WERI-Rb-1 (cell line): ENCODE data around the gene SMYD3.
"Not testable (repeated sequence)": the region's sequence is repeated elsewhere in the genome, so short reads cannot be mapped to it uniquely, and the experiment has no call there.

ENCODE experiments used
- DNase-seq: peaks from one replicate; pipeline ENCODE4 v3.0.0-alpha.2; 2020
- H3K27ac ChIP-seq: fragments of 250-450 bp; sonication (Bioruptor Pico); 2 replicates; pipeline ENCODE4 v1.5.1; 2020; ENCODE audit warnings: mild to moderate bottlenecking, moderate library complexity
- H3K27me3 ChIP-seq: fragments of 250-450 bp; sonication (Bioruptor Pico); 2 replicates; pipeline ENCODE4 v1.5.1; 2021; ENCODE audit warnings: mild to moderate bottlenecking, low read depth, moderate library complexity; ENCODE audit not compliant: insufficient read depth, severe bottlenecking
- H3K36me3 ChIP-seq: fragments of 250-450 bp; sonication (Bioruptor Pico); 2 replicates; pipeline ENCODE4 v1.5.1; 2020; ENCODE audit warnings: mild to moderate bottlenecking, moderate library complexity
- H3K4me3 ChIP-seq: 2 replicates; pipeline ENCODE4 v1.5.1; 2011; ENCODE audit warnings: low read depth, mild to moderate bottlenecking, control low read depth, low read length
- H3K9me3 ChIP-seq: fragments of 250-450 bp; sonication (Bioruptor Pico); 2 replicates; pipeline ENCODE4 v1.5.1; 2021; ENCODE audit warnings: mild to moderate bottlenecking, moderate library complexity; ENCODE audit not compliant: severe bottlenecking
- TF ChIP-seq, protein P1 (sequence below): IDR thresholded peaks from 2 replicates; pipeline ENCODE4 v1.5.1; 2011; ENCODE audit warnings: low read depth, mild to moderate bottlenecking, control low read depth, inconsistent platforms, low read length

SMYD3 gene

DNA sequence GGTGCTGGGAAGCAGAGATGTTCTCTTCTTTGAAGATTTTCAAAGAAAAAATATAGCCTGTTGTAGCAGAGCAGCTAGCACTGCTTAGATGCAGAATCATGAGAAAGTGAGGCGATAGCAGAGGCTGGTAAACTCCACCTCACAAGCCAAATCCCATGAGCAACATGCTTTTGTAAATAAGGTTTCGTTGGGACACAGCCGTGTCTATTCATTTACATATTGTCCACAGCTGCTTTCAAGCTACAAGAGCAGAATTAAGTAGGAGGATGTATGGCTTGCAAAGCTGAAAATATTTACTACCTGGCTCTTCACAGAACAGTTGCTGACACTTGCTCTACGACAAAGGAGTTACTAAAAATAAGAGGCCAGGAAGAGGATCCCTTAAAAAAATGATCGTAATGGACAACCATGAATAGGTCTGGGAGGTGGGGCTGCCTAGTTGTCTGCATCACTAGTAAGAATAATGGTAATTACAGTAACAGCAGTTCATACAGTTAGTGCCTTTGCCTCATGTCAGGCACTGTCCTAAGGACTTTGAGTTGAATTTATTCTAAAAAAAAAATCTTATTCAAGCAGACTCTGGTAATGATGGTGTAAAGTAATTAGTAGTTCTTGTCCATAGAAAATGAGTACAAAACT lies 730.3 kb downstream of the SMYD3 start:
- TF ChIP-seq, protein P1, sequence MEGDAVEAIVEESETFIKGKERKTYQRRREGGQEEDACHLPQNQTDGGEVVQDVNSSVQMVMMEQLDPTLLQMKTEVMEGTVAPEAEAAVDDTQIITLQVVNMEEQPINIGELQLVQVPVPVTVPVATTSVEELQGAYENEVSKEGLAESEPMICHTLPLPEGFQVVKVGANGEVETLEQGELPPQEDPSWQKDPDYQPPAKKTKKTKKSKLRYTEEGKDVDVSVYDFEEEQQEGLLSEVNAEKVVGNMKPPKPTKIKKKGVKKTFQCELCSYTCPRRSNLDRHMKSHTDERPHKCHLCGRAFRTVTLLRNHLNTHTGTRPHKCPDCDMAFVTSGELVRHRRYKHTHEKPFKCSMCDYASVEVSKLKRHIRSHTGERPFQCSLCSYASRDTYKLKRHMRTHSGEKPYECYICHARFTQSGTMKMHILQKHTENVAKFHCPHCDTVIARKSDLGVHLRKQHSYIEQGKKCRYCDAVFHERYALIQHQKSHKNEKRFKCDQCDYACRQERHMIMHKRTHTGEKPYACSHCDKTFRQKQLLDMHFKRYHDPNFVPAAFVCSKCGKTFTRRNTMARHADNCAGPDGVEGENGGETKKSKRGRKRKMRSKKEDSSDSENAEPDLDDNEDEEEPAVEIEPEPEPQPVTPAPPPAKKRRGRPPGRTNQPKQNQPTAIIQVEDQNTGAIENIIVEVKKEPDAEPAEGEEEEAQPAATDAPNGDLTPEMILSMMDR, result no peak
- H3K27me3 ChIP-seq, result no peaks in the 10 kb centered on the region
- H3K4me3 ChIP-seq, result no peak overlapping the region
- no peaks in the 10 kb centered on the region for H3K36me3 ChIP-seq
- no peak for DNase-seq
- H3K27ac ChIP-seq, result no peak overlapping the region
- H3K9me3 ChIP-seq, result no peaks in the 10 kb centered on the region

DNA sequence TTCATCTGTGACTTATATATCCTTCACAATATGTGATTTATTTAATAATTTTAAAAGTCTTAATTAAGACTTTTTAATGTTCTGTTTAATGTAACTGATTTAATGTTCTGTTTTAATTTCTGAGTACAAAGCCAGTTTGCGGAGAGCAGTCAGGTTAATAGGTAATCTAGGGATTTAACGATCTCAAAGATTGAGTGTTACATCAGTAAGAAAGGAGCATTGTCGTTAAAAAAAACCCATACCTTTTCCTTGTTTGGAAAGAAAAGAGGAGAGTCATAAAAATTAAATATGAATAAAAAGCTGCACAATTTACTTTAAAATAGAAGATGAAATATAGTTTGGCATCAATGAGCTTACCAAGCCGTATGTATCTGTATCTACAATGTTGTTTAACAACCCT lies 730.9 kb downstream of the SMYD3 start:
- Histone ChIP-seq H3K9me3 (no peaks in the 10 kb centered on the region), H3K27me3 (no peaks in the 10 kb centered on the region), H3K4me3 (no peak overlapping the region), H3K36me3 (no peaks in the 10 kb centered on the region), H3K27ac (no peak overlapping the region)
- TF ChIP-seq, protein P1, result no peak
- no peak for DNase-seq

DNA sequence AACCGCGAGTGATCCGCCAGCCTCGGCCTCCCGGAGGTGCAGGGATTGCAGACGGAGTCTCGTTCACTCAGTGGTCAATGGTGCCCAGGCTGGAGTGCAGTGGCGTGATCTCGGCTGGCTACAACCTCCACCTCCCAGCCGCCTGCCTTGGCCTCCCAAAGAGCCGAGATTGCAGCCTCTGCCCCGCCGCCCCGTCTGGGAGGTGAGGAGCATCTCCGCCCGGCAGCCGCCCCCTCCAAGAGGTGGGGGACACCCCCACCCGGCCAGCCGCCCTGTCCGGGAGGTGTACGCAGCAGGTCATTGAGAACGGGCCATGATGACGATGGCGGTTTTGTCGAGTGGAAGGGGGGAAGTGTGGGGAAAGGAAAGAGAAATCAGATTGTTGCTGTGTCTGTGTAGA lies 732.1 kb downstream of the SMYD3 start:
- H3K27me3 ChIP-seq, H3K9me3 ChIP-seq, H3K27ac ChIP-seq, H3K4me3 ChIP-seq, DNase-seq, H3K36me3 ChIP-seq: not testable (repeated sequence)

DNA sequence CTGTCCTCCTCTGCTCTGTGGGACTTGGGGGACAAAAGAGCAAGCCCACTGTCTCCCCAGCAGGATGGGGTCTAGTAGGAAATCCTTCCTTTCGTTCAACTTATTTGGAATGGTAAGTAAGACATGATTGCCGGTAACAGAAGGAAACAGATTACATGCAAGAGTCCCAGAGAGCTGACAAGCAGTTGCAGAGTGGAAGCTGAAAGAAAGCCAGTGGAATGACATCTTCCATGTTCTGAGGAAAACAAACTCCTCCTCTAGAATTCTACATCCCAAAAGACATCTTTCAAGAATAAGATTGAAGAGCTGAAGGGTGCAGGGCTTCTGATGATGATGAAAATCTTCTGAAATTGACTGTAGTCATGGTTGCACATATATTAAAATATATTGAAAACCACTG lies 732.9 kb downstream of the SMYD3 start:
- Histone ChIP-seq H3K4me3 (no peak overlapping the region), H3K27ac (no peak overlapping the region), H3K9me3 (no peaks in the 10 kb centered on the region), H3K27me3 (no peaks in the 10 kb centered on the region), H3K36me3 (no peaks in the 10 kb centered on the region)
- DNase-seq, result no peak
- TF ChIP-seq, protein P1, result no peak

DNA sequence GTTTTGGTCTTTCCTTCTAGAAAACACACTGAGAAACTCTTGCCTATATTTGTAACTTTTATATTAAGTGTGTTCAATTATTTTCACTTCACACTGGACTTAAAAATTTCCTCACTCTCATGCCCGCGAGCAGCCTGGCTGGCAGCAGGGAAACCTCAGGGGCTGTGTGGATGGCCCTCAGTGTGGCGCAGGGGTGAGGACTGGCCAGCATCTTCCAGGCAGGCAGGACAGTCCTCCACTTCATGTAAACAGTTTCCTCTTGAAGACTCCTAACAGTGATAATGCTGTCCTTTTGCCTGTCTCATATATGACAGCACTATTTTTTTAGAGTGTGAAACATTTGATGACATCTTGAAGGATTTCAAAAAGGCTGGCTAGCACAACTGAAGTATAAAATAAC lies 733.7 kb downstream of the SMYD3 start:
- TF ChIP-seq, protein P1, result no peak

DNA sequence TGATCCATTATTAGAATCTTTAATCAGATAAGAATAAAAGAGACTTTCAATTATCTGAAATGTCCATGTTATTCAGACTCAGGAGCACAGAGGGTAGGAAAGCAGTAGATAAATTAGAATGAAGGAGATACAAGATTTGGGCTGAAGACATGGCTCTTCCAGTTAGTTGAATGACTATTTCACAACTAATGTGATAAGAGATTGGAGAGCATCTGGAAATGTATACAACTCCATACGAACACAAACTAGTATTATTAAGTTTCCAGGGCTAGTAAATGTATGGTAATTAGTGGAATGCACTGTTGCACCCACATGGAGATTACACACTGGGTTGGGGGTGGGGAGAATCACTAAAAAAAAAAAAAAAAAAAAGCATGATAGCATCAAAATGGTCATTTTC lies 734.3 kb downstream of the SMYD3 start:
- TF ChIP-seq, protein P1, result no peak
- no peak overlapping the region for H3K4me3 ChIP-seq
- DNase-seq, result no peak
- no peak overlapping the region for H3K27ac ChIP-seq
- no peaks in the 10 kb centered on the region for H3K36me3 ChIP-seq
- H3K27me3 ChIP-seq, result no peaks in the 10 kb centered on the region
- no peaks in the 10 kb centered on the region for H3K9me3 ChIP-seq

More for the DNA sequence above, 733.7 kb downstream of the SMYD3 start:
- no peaks in the 10 kb centered on the region for H3K36me3 ChIP-seq
- H3K27ac ChIP-seq, result no peak overlapping the region
- H3K4me3 ChIP-seq, result no peak overlapping the region
- no peaks in the 10 kb centered on the region for H3K9me3 ChIP-seq
- DNase-seq, result no peak
- no peaks in the 10 kb centered on the region for H3K27me3 ChIP-seq
